SK-N-SH (cell line): ENCODE results near the gene ZDHHC19. TPM values are rescaled to one million over a fixed set of nuclear protein-coding genes. Genes with fewer than 3 reads are reported as not detected.

Experiments
- CTCF ChIA-PET: fragments of 300-600, 350-600 bp; formaldehyde crosslinking; extraction: SDS; loops from one replicate; lab custom pipeline; 2021; lab: Yijun Ruan, JAX
- POLR2A ChIA-PET: fragments of 350-600 bp; sonication (Branson Sonifier 250); formaldehyde crosslinking; extraction: SDS; loops from one replicate; lab custom pipeline; 2020; ENCODE audit warnings: antibody characterized with exemption, inconsistent platforms; lab: Yijun Ruan, JAX
- DNase-seq: peaks from one replicate; pipeline ENCODE4 v3.0.0; 2012
- H2AFZ ChIP-seq: fragments of 200-600 bp; sonication (generic); 2 replicates; pipeline ENCODE4 v1.8.1; 2016; ENCODE audit warnings: antibody characterized with exemption, mild to moderate bottlenecking, low read depth
- H3F3A ChIP-seq: fragments of 200-600 bp; sonication (generic); replicated peaks from 2 replicates; pipeline ENCODE3; 2016; ENCODE audit warnings: antibody characterized with exemption, mild to moderate bottlenecking; ENCODE audit not compliant: insufficient read depth
- H3K27ac ChIP-seq, 2 experiments: fragments of 200-500 bp in 1 of 2; fragments of 200-600 bp in 1 of 2; sonication (Bioruptor generic) in 1 of 2; sonication (generic), shearing (Covaris generic) in 1 of 2; 2 replicates each; pipeline versions ENCODE4 v1.5.1 to v1.6.1; 2014 to 2016; ENCODE audit warnings: low read depth in 2 of 2, inconsistent platforms in 1 of 2, low read length in 1 of 2, mild to moderate bottlenecking in 1 of 2, mixed read lengths in 1 of 2
- H3K27me3 ChIP-seq: fragments of 200-600 bp; sonication (generic), shearing (Covaris generic); 2 replicates; pipeline ENCODE4 v1.6.1; 2016; ENCODE audit warnings: mixed run types; ENCODE audit not compliant: insufficient read depth
- H3K36me3 ChIP-seq, 2 experiments: fragments of 200-500 bp in 1 of 2; fragments of 200-600 bp in 1 of 2; sonication (Bioruptor generic) in 1 of 2; sonication (generic) in 1 of 2; replicated peaks in 1 of 2; 2 replicates each; pipeline versions ENCODE3 to v1.5.1; 2014 to 2016; ENCODE audit warnings: low read length in 1 of 2, mild to moderate bottlenecking in 1 of 2; ENCODE audit not compliant: insufficient read depth in 2 of 2, control insufficient read depth in 1 of 2
- H3K4me1 ChIP-seq, 2 experiments: fragments of 200-500 bp in 1 of 2; fragments of 200-600 bp in 1 of 2; sonication (Bioruptor generic) in 1 of 2; sonication (generic), shearing (Covaris generic) in 1 of 2; 2 replicates each; pipeline versions ENCODE4 v1.5.1 to v1.6.1; 2014 to 2016; ENCODE audit warnings: low read depth in 1 of 2, low read length in 1 of 2, mixed run types in 1 of 2; ENCODE audit not compliant: insufficient read depth in 2 of 2, control insufficient read depth in 1 of 2
- H3K4me2 ChIP-seq: fragments of 200-600 bp; sonication (generic), shearing (Covaris generic); 2 replicates; pipeline ENCODE4 v1.6.1; 2017; ENCODE audit warnings: mixed run types
- H3K4me3 ChIP-seq, 2 experiments: fragments of 200-500 bp in 1 of 2; fragments of 200-600 bp in 1 of 2; sonication (Bioruptor generic) in 1 of 2; sonication (generic), shearing (Covaris generic) in 1 of 2; 2 replicates each; pipeline versions ENCODE4 v1.5.1 to v1.8.1; 2014 to 2016; ENCODE audit warnings: low read depth in 2 of 2, inconsistent platforms in 1 of 2, low read length in 1 of 2, mild to moderate bottlenecking in 1 of 2, mixed read lengths in 1 of 2, moderate library complexity in 1 of 2
- H3K79me2 ChIP-seq: fragments of 200-600 bp; sonication (generic); 2 replicates; pipeline ENCODE4 v1.8.1; 2017; ENCODE audit warnings: mild to moderate bottlenecking; ENCODE audit not compliant: insufficient read depth
- H3K9ac ChIP-seq: fragments of 200-600 bp; sonication (generic); 2 replicates; pipeline ENCODE4 v1.6.1; 2017; ENCODE audit warnings: mixed run types
- H3K9me2 ChIP-seq: fragments of 200-600 bp; sonication (generic); 2 replicates; pipeline ENCODE4 v1.6.1; 2017; ENCODE audit warnings: mixed run types
- H3K9me3 ChIP-seq: fragments of 200-600 bp; sonication (generic); 2 replicates; pipeline ENCODE4 v1.6.1; 2017; ENCODE audit warnings: mixed run types, mild to moderate bottlenecking, moderate library complexity
- H4K20me1 ChIP-seq: fragments of 200-600 bp; sonication (generic); 2 replicates; pipeline ENCODE4 v1.6.1; 2017; ENCODE audit warnings: mild to moderate bottlenecking, mixed run types; ENCODE audit not compliant: insufficient read depth
- CHD2 ChIP-seq: fragments of 150-350 bp; IDR thresholded peaks from 2 replicates; pipeline ENCODE4 v1.6.1; 2018; ENCODE audit warnings: low read length; ENCODE audit not compliant: partially characterized antibody
- EZH2phosphoT487 ChIP-seq: fragments of 200-600 bp; sonication (generic); IDR thresholded peaks from 2 replicates; pipeline ENCODE4 v1.6.1; 2017; ENCODE audit warnings: low read depth, mixed run types, mild to moderate bottlenecking, antibody characterized with exemption, moderate library complexity, borderline replicate concordance
- FOSL2 ChIP-seq: IDR thresholded peaks from 2 replicates; pipeline ENCODE4 v1.4.0; 2012; ENCODE audit warnings: low read depth, mild to moderate bottlenecking, moderate library complexity, borderline replicate concordance
- FOXJ3 ChIP-seq: sonication (generic); formaldehyde crosslinking; IDR thresholded peaks from 2 replicates; pipeline ENCODE4 v1.5.1; 2020; ENCODE audit warnings: mild to moderate bottlenecking, missing genetic modification reagents
- FOXM1 ChIP-seq: IDR thresholded peaks from 2 replicates; pipeline ENCODE4 v1.4.0; 2012; ENCODE audit warnings: low read depth, mild to moderate bottlenecking
- GATA2 ChIP-seq: sonication (generic); formaldehyde crosslinking; IDR thresholded peaks from 2 replicates; pipeline ENCODE4 v1.5.0; 2020; ENCODE audit warnings: mild to moderate bottlenecking, missing genetic modification reagents
- JUND ChIP-seq: IDR thresholded peaks from 2 replicates; pipeline ENCODE4 v1.4.0; 2012
- MAX ChIP-seq: IDR thresholded peaks from 2 replicates; pipeline ENCODE4 v1.4.0; 2012; ENCODE audit warnings: low read depth
- MEF2A ChIP-seq: IDR thresholded peaks from 2 replicates; pipeline ENCODE4 v1.4.0; 2012; ENCODE audit warnings: low read depth, borderline replicate concordance
- NFIC ChIP-seq: IDR thresholded peaks from 2 replicates; pipeline ENCODE4 v1.4.0; 2012; ENCODE audit warnings: borderline replicate concordance
- RAD21 ChIP-seq: IDR thresholded peaks from 2 replicates; pipeline ENCODE4 v1.6.1; 2012; ENCODE audit warnings: mild to moderate bottlenecking, low read length
- RFX5 ChIP-seq: IDR thresholded peaks from 2 replicates; pipeline ENCODE4 v1.6.1; 2012; ENCODE audit warnings: mild to moderate bottlenecking, improper control_type of control experiment, low read length
- RXRA ChIP-seq: IDR thresholded peaks from 2 replicates; pipeline ENCODE4 v1.4.0; 2012; ENCODE audit warnings: low read depth, mild to moderate bottlenecking, borderline replicate concordance
- SIN3A ChIP-seq: IDR thresholded peaks from 2 replicates; pipeline ENCODE4 v1.6.1; 2012; ENCODE audit warnings: low read depth, mild to moderate bottlenecking, low read length, moderate library complexity, borderline replicate concordance
- SMC3 ChIP-seq: IDR thresholded peaks from 2 replicates; pipeline ENCODE4 v1.6.1; 2012; ENCODE audit warnings: low read depth, low read length, improper control_type of control experiment
- TCF12 ChIP-seq: IDR thresholded peaks from 2 replicates; pipeline ENCODE4 v1.4.0; 2012
- TEAD4 ChIP-seq: IDR thresholded peaks from 2 replicates; pipeline ENCODE4 v1.4.0; 2012; ENCODE audit warnings: mild to moderate bottlenecking, borderline replicate concordance; ENCODE audit not compliant: insufficient read depth
- YY1 ChIP-seq: IDR thresholded peaks from 2 replicates; pipeline ENCODE4 v1.4.0; 2012; ENCODE audit warnings: low read depth, mild to moderate bottlenecking
- WGBS: methylation state at CpG from one replicate; pipeline ENCODE4 v1.1.6; 2017; ENCODE audit warnings: low lambda C conversion rate; 5-methylcytosine and 5-hydroxymethylcytosine counted together
- polyA plus RNA-seq, 3 experiments: library from polyadenylated mRNA; depleted of rRNA; stranded (reverse); fragments of >200 nt; gene quantifications; 2 replicates each; pipeline ENCODE4 v1.2.3, GENCODE V29; 2012
- TF ChIP-seq, protein P1 (sequence below): IDR thresholded peaks from 2 replicates; pipeline ENCODE4 v1.4.0; 2012; ENCODE audit warnings: low read depth, borderline replicate concordance
- TF ChIP-seq, protein P2 (sequence below): fragments of 150-350 bp; IDR thresholded peaks from 2 replicates; pipeline ENCODE4 v1.6.1; 2017; ENCODE audit warnings: antibody characterized with exemption, low read length, low read depth, borderline replicate concordance

ZDHHC19 gene
- polyA plus RNA-seq, 1 of the 3 experiments (the other 2 are of a cell fraction), result not detected

GRCh38 chr3:196227121-196227561, 15.9 kb upstream of the ZDHHC19 start:
- H3K4me1 ChIP-seq, result no peaks in the 10 kb centered on the region; a peak in 1 of 4 replicates
- no peak overlapping the region for H3K4me2 ChIP-seq
- POLR2A ChIA-PET, result no interaction called here
- no peaks in the 10 kb centered on the region for H3K79me2 ChIP-seq
- no peaks in the 10 kb centered on the region for H3K9me3 ChIP-seq
- no peaks in the 10 kb centered on the region for H3K9me2 ChIP-seq
- no peak overlapping the region for H2AFZ ChIP-seq
- H3K27me3 ChIP-seq, result no peaks in the 10 kb centered on the region
- WGBS, result 75% methylated on average over 12 of the region's 14 CpGs
- no peaks in the 10 kb centered on the region for H3K36me3 ChIP-seq
- DNase-seq, result no peak
- no peak overlapping the region for H3K9ac ChIP-seq
- H3K27ac ChIP-seq, result no peak overlapping the region
- H3K4me3 ChIP-seq, result no peak overlapping the region
- CTCF ChIA-PET, result no interaction called here
- H4K20me1 ChIP-seq, result no peaks in the 10 kb centered on the region
- TF ChIP-seq MAX (no peak), MEF2A (no peak), SMC3 (no peak), TCF12 (no peak), GATA2 (CRISPR knock-in tag) (no peak), SIN3A (no peak), YY1 (no peak), EZH2phosphoT487 (no peak), RFX5 (no peak), RAD21 (no peak), NFIC (no peak), FOXJ3 (no peak), CHD2 (no peak), JUND (no peak), FOSL2 (no peak), FOXM1 (no peak), RXRA (no peak), TEAD4 (no peak)
- TF ChIP-seq, protein P1, sequence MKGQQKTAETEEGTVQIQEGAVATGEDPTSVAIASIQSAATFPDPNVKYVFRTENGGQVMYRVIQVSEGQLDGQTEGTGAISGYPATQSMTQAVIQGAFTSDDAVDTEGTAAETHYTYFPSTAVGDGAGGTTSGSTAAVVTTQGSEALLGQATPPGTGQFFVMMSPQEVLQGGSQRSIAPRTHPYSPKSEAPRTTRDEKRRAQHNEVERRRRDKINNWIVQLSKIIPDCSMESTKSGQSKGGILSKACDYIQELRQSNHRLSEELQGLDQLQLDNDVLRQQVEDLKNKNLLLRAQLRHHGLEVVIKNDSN, result no peak
- TF ChIP-seq, protein P2, sequence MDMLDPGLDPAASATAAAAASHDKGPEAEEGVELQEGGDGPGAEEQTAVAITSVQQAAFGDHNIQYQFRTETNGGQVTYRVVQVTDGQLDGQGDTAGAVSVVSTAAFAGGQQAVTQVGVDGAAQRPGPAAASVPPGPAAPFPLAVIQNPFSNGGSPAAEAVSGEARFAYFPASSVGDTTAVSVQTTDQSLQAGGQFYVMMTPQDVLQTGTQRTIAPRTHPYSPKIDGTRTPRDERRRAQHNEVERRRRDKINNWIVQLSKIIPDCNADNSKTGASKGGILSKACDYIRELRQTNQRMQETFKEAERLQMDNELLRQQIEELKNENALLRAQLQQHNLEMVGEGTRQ, result no peak
- TF ChIP-seq, all 33 proteins: peak for 0
- no peaks in the 10 kb centered on the region for H3F3A ChIP-seq
